K562 (cell line): Measurements from ENCODE around the gene RPN1. TPM values are rescaled to one million over a fixed set of nuclear protein-coding genes. Genes with fewer than 3 reads are reported as not detected.

Experiments used
- ATAC-seq: fragments of 200-7000 bp; cut with Tn5 transposase; 3 replicates; pipeline ENCODE4 v1.9.1; 2020; ENCODE audit warnings: moderate library complexity
- BruUV-seq: library from RNA; stranded (reverse); fragments of 400-500 nt; replicated peaks from 2 replicates; lab custom pipeline; 2021; lab: Mats Ljungman, UMichigan
- CTCF ChIA-PET: fragments of 300-600 bp; formaldehyde crosslinking; extraction: SDS; loops from one replicate; lab custom pipeline; 2021; ENCODE audit warnings: low intra/inter-chr PET ratio; lab: Yijun Ruan, JAX
- POLR2A ChIA-PET: fragments of 300-600, 350-650 bp; sonication (Branson Sonifier 250); formaldehyde crosslinking; extraction: SDS; loops from one replicate; lab custom pipeline; 2021; ENCODE audit warnings: antibody characterized with exemption, inconsistent platforms; lab: Yijun Ruan, JAX
- DNase-seq, 4 experiments: peaks; one replicate each; pipeline versions ENCODE4 v3.0.0 to v3.0.0-alpha.2; 2011 to 2018; ENCODE audit warnings: low spot score in 3 of 4, mixed read lengths in 3 of 4; ENCODE audit errors: extremely low read depth in 1 of 4
- FAIRE-seq: peaks from 2 replicates; lab custom pipeline; 2011; peaks lifted over from hg19 to GRCh38; lab: Jason Lieb, UNC
- H2AFZ ChIP-seq: 2 replicates; pipeline ENCODE4 v1.6.0; 2011; ENCODE audit warnings: low read depth, low read length, control low read depth, inconsistent platforms
- H3K27ac ChIP-seq: fragments of 200-600 bp; 3 replicates; pipeline ENCODE4 v1.8.0; 2011; ENCODE audit warnings: low read depth, mild to moderate bottlenecking, control low read depth, inconsistent platforms, low read length, moderate library complexity, mixed read lengths; ENCODE audit errors: extremely low read depth
- H3K27me3 ChIP-seq, 2 experiments: fragments of 300-600 bp in 1 of 2; 2 replicates in 1 of 2; 3 replicates in 1 of 2; pipeline versions ENCODE4 v1.6.0 to v1.8.0; 2011; ENCODE audit warnings: inconsistent platforms in 2 of 2, low read length in 2 of 2, mild to moderate bottlenecking in 1 of 2, mixed read lengths in 1 of 2, moderate library complexity in 1 of 2; ENCODE audit not compliant: control insufficient read depth in 2 of 2, insufficient read depth in 2 of 2
- H3K36me3 ChIP-seq: fragments of 300-600 bp; 3 replicates; pipeline ENCODE4 v1.8.0; 2011; ENCODE audit warnings: mild to moderate bottlenecking, low read length, inconsistent platforms; ENCODE audit not compliant: control insufficient read depth, insufficient read depth
- H3K4me1 ChIP-seq, 2 experiments: fragments of 200-600 bp in 1 of 2; replicated peaks in 1 of 2; 2 replicates in 1 of 2; 3 replicates in 1 of 2; pipeline versions ENCODE4 v1.5.1 to v1.8.0; 2011; ENCODE audit warnings: inconsistent platforms in 2 of 2, low read length in 2 of 2, mild to moderate bottlenecking in 1 of 2, mixed read lengths in 1 of 2, moderate library complexity in 1 of 2; ENCODE audit not compliant: control insufficient read depth in 2 of 2, insufficient read depth in 2 of 2
- H3K4me2 ChIP-seq: 2 replicates; pipeline ENCODE4 v1.6.1; 2011; ENCODE audit warnings: low read length, control low read depth, inconsistent platforms, mixed read lengths; ENCODE audit not compliant: insufficient read depth
- H3K4me3 ChIP-seq: fragments of 200-600 bp; sonication (generic), shearing (Covaris generic); 2 replicates; pipeline ENCODE4 v1.5.1; 2016; ENCODE audit warnings: control low read depth, inconsistent platforms
- H3K79me2 ChIP-seq: fragments of 200-600 bp; 3 replicates; pipeline ENCODE4 v1.8.0; 2011; ENCODE audit warnings: low read length, inconsistent platforms; ENCODE audit not compliant: control insufficient read depth, insufficient read depth
- H3K9ac ChIP-seq, 2 experiments: 2 replicates each; pipeline versions ENCODE4 v1.6.0 to v1.6.1; 2011; ENCODE audit warnings: low read depth in 2 of 2, low read length in 2 of 2, control low read depth in 1 of 2, inconsistent platforms in 1 of 2, mild to moderate bottlenecking in 1 of 2, mixed read lengths in 1 of 2; ENCODE audit not compliant: insufficient read depth in 1 of 2
- H3K9me1 ChIP-seq: one replicate; pipeline ENCODE4 v1.6.0; 2011; ENCODE audit warnings: inconsistent platforms, mild to moderate bottlenecking, low read length, moderate library complexity; ENCODE audit not compliant: control insufficient read depth, insufficient read depth
- H3K9me3 ChIP-seq: replicated peaks from 2 replicates; pipeline ENCODE4 v1.5.1; 2011; ENCODE audit warnings: low read depth, low read length, inconsistent platforms; ENCODE audit not compliant: control insufficient read depth, insufficient read depth
- H4K20me1 ChIP-seq: replicated peaks from 2 replicates; pipeline ENCODE4 v1.6.1; 2011; ENCODE audit warnings: low read length, inconsistent platforms, mixed read lengths; ENCODE audit not compliant: control insufficient read depth, insufficient read depth
- BRF2 ChIP-seq: IDR thresholded peaks from 3 replicates; pipeline ENCODE4 v1.6.1; 2011; ENCODE audit warnings: borderline replicate concordance, mild to moderate bottlenecking; ENCODE audit not compliant: insufficient read length, insufficient read depth
- E2F6 ChIP-seq, 2 experiments: IDR thresholded peaks; 2 replicates each; pipeline ENCODE4 v1.6.1; 2011; ENCODE audit warnings: borderline replicate concordance in 1 of 2, control low read depth in 1 of 2, low read depth in 1 of 2, low read length in 1 of 2, mild to moderate bottlenecking in 1 of 2, mixed read lengths in 1 of 2, moderate library complexity in 1 of 2; ENCODE audit not compliant: insufficient read depth in 1 of 2, insufficient read length in 1 of 2, poor library complexity in 1 of 2, severe bottlenecking in 1 of 2; ENCODE audit errors: extremely low read depth in 1 of 2
- FOXA1 ChIP-seq: fragments of 450-650 bp; IDR thresholded peaks from 2 replicates; pipeline ENCODE4 v1.6.1; 2016; ENCODE audit warnings: mild to moderate bottlenecking, borderline replicate concordance
- GMEB1 ChIP-seq: fragments of 250-450 bp; sonication (Bioruptor Pico); IDR thresholded peaks from 2 replicates; pipeline ENCODE4 v1.4.0; 2020; ENCODE audit warnings: mild to moderate bottlenecking
- KLF13 ChIP-seq: fragments of 450-650 bp; IDR thresholded peaks from 2 replicates; pipeline ENCODE4 v1.6.1; 2016; ENCODE audit warnings: missing genetic modification characterization, low read depth, mild to moderate bottlenecking, missing compliant biosample characterization, moderate library complexity, borderline replicate concordance
- KLF6 ChIP-seq: fragments of 250-450 bp; sonication (Bioruptor Pico); IDR thresholded peaks from 2 replicates; pipeline ENCODE4 v1.4.0; 2020; ENCODE audit warnings: mild to moderate bottlenecking, moderate library complexity, borderline replicate concordance
- MCM2 ChIP-seq: fragments of 450-650 bp; IDR thresholded peaks from 2 replicates; pipeline ENCODE4 v1.6.1; 2017; ENCODE audit warnings: low read depth, mild to moderate bottlenecking
- ZKSCAN8 ChIP-seq: fragments of 200-800 bp; sonication (Bioruptor generic); IDR thresholded peaks from 2 replicates; pipeline ENCODE4 v1.6.1; 2016; ENCODE audit warnings: missing genetic modification characterization, missing compliant biosample characterization
- ZNF146 ChIP-seq: IDR thresholded peaks from one replicate; pipeline ENCODE4 v1.6.1; 2018; ENCODE audit warnings: missing compliant biosample characterization; ENCODE audit not compliant: unreplicated experiment
- WGBS: fragments of 100-300 bp; shearing (Covaris generic); methylation state at CpG from one replicate; pipeline ENCODE4 v1.1.6; 2016; ENCODE audit warnings: low coverage, mixed read lengths; ENCODE audit not compliant: insufficient coverage; ENCODE audit errors: missing lambda C conversion rate; 5-methylcytosine and 5-hydroxymethylcytosine counted together
- in situ Hi-C: fragments of 300-500 bp; cut with MboI; formaldehyde crosslinking; loops from 4 replicates; pipeline ENCODE4 v1.15.0; 2018; ENCODE audit warnings: inconsistent platforms, mixed read lengths
- intact Hi-C: fragments of 100-400 bp; cut with micrococcal nuclease; formaldehyde crosslinking; loops from 2 replicates; pipeline ENCODE4 v1.14.2; 2022
- polyA plus RNA-seq, 8 experiments: library from polyadenylated mRNA; depleted of rRNA in 4 of 8; stranded (reverse) in 5 of 8; unstranded in 3 of 8; fragments of >200 nt; fragmentation: Nextera tagmentation in 2 of 8; fragmentation: Illumina TruSeq in 1 of 8; extraction: Ambion mirVana in 2 of 8; extraction: Trizol in 1 of 8; gene quantifications; 2 replicates each; pipeline versions ENCODE4 v1.2.1 to v1.2.3, GENCODE V29; 2011 to 2014; ENCODE audit warnings: inconsistent platforms in 1 of 8, missing spikeins in 1 of 8
- total RNA-seq, 7 experiments: library from RNA; depleted of rRNA in 6 of 7; stranded (reverse); fragments of >200 nt in 6 of 7; fragmentation: Illumina TruSeq in 2 of 7; extraction: Trizol in 2 of 7; gene quantifications; 2 replicates each; pipeline versions ENCODE4 v1.2.1 to v1.2.3, GENCODE V29; 2011 to 2021; ENCODE audit warnings: low replicate concordance in 1 of 7

The RPN1 gene
- total and polyA plus RNA-seq, 9 of the 15 experiments (the other 6 are each of a cell fraction or from before 2014, with no cell fraction given): 39.5 to 300 (median 148) TPM

GRCh38 chr3:128684986-128685726 lies 34.5 kb upstream of the RPN1 start (continued):
- TF ChIP-seq E2F6 (IDR thresholded peaks at IDR 0.05; ENCODE audit: borderline replicate concordance in 1 of 2, extremely low read depth in 1 of 2, insufficient read depth in 1 of 2, insufficient read length in 1 of 2, low read depth in 1 of 2, low read length in 1 of 2, poor library complexity in 1 of 2, severe bottlenecking in 1 of 2) (no peak), KLF6 (no peak), ZNF146 (CRISPR knock-in tag) (no peak), GMEB1 (CRISPR knock-in tag) (no peak), MCM2 (no peak), KLF13 (tag) (no peak)

GRCh38 chr3:128683957-128684356 lies 33.3 kb upstream of the RPN1 start:
- Histone ChIP-seq H3K79me2 (peaks cover 4% of the 10 kb centered on the region; the same call in 1 of the 3 replicates), H3K9me1 (no peaks in the 10 kb centered on the region), H3K4me1 (peaks cover 6 to 8% of the 10 kb centered on the region in 2 experiments; a peak in 4 of 5 replicates), H3K27me3 (no peaks in the 10 kb centered on the region), H3K4me3 (no peak overlapping the region), H3K36me3 (no peaks in the 10 kb centered on the region), H3K4me2 (no peak overlapping the region)
- ChIA-PET POLR2A (no interaction called here), CTCF (no interaction called here)
- no peak for FAIRE-seq
- no TSS peak for BruUV-seq
- intact Hi-C loops: loop anchor here (5.0 kb wide), 1 partner anchor 163 kb away; no protein-coding TSS in a partner anchor
- TF ChIP-seq ZKSCAN8 (CRISPR knock-in tag) (no peak), FOXA1 (no peak), BRF2 (no peak)
- TF ChIP-seq, all 486 proteins: peak for 0
- Histone ChIP-seq H3K9ac (no peak overlapping the region), H4K20me1 (no peaks in the 10 kb centered on the region), H3K9me3 (no peaks in the 10 kb centered on the region), H2AFZ (no peak overlapping the region), H3K27ac (no peak overlapping the region)
- 78% methylated on average over 2 of the region's 3 CpGs for WGBS
- in situ Hi-C loops: no loop called here
- ATAC-seq: no peak
- no peak for DNase-seq
